ENCODE measurements around the gene MMP20. TPM values are rescaled to one million over a fixed set of nuclear protein-coding genes. Genes with fewer than 3 reads are reported as not detected.
"Not testable (repeated sequence)": the region's sequence is repeated elsewhere in the genome, so short reads cannot be mapped to it uniquely, and the experiment has no call there.

Gene MMP20
- total RNA-seq, 2 experiments from 2014 or later, result not detected

DNA sequence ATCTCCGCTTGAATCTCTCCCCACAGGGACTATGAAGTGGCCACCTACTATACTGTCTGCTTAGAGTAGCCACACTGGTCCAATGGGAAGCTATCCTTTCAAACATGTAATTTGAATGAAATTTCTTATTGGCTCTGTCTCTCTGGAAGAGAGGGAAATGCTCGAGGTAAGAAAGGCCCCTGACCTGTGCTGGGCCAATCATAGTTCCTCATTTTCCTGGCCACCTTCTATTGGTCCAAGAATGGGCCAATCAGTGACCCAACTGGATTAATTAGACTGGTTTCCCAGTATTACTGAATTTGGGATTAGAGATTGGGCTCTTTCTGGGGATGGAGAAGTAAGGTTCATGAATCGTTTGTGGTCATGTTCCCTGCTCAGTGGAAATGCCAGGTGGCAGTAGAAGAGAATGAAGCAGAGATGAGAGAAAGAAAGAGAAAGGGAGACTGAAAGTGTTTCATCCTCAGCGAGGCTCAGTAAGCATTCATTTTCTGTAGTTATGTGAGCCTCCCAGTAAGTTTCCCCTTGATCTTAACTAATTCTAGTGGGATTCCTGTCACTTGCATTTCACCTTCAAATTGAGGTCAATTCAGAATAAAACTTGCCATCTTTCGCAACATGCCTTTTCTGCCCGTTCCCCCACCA lies 8.4 kb upstream of the MMP20 start:
- Mint-ChIP-seq H3K4me3 (no peak overlapping the region), H3K27ac (no peak overlapping the region), H3K4me1 (no peaks in the 10 kb centered on the region), H3K27me3 (no peaks in the 10 kb centered on the region), H3K36me3 (no peaks in the 10 kb centered on the region), H3K9me3 (no peaks in the 10 kb centered on the region)
- no peak for DNase-seq

DNA sequence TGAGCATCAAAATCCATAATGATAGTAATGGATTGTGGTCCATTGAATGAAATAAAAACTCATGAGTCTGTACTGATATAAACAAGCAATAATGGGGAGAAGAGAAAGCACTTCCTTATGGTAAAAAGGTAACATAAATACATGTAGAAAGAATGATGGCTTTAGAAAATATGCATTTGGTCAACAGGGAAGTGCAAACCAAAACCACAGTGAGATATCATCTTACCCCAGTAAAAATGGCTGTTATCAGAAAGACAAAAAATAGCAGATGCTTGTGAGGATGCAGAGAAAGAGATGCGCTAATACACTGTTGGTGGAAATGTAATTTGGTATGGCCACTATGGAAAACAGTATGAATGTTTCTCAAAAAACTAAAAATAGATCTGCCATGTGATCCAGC lies 6.9 kb upstream of the MMP20 start:
- DNase-seq, result no peak
- Mint-ChIP-seq H3K27me3 (no peaks in the 10 kb centered on the region), H3K4me1 (no peaks in the 10 kb centered on the region), H3K36me3 (no peaks in the 10 kb centered on the region), H3K4me3 (no peak overlapping the region), H3K9me3 (no peaks in the 10 kb centered on the region), H3K27ac (no peak overlapping the region)

DNA sequence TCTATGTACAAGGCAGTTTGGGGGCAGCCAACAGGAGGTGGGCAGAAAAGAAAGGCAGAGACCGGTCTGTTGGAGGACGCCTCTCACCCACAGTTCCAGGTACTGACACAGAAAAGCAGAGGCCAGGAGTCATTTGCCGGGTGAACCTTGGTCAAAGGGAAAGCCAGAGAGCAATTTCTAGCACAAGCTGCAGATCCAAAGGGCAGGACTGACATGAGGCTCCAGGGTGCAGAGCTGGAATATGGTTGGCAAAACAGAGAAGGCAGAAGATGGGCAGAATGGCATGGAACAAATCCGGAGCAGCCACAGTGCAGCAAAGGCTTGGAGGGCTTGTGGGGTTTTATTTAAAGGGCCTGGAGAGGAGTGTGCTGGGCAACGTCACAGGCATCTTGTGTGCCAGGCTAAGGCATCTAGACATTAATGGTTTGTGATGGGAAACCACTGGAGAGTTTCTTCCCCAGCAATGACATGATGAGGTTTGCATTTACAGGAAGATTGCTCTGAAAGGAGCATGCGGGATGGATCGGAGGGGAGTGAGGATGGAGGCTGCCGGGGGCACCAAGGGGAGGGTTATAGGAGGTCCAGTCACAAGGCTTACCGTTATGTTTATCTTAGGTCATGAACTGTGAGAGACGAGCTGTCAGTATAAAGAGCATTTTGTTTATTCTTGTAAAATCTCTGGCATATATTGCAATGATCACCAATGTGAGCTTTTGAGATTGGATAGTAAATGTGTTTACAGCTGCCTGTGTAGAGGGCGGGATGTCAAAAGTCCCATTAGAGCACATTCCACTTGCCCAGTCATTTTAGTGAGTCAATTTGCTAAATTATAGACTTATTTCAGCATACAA lies 5.7 kb upstream of the MMP20 start:
- Mint-ChIP-seq H3K9me3 (no peaks in the 10 kb centered on the region), H3K27me3 (peaks cover 6% of the 10 kb centered on the region), H3K36me3 (no peaks in the 10 kb centered on the region), H3K4me3 (no peak overlapping the region), H3K27ac (no peak overlapping the region), H3K4me1 (no peaks in the 10 kb centered on the region)
- no peak for DNase-seq

DNA sequence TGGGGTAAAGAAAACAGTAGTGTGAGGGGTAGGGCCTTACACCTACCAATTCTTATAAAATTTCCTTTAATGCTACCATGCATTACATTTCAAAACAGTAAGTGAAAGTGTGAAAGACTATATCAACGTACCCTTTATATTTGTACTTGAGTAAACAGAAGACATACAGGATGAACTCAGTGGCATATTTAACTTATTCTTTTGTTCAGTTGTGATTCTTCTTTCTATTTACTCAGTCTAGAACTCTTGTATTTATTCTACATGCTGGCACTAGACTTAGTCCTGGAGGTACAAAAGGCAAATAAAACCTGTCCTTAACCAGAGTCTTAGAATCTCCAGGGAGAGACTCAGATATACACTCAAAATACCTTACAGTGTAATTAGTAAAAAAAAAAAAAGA lies 4.8 kb upstream of the MMP20 start:
- not testable (repeated sequence) for H3K27ac Mint-ChIP-seq, H3K9me3 Mint-ChIP-seq, H3K36me3 Mint-ChIP-seq, H3K4me1 Mint-ChIP-seq, H3K4me3 Mint-ChIP-seq, DNase-seq
- H3K27me3 Mint-ChIP-seq, result peaks cover 12% of the 10 kb centered on the region

DNA sequence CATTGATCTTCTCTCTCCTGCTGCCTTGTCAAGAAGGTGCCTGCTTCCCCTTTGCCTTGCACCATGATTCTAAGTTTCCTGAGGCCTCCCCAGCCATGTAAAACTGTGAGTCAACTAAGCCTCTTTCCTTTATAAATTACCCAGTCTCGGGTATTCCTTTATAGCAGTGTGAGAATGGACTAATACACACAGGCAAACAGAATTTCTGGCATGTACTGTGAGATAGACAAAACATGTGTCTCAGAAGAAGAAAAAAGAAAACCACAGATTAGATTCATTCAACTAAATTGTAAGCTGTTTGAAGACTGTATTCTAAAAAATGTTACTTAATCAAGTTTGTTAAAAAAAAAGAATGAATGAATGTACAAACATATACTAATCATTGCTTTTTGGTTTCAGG lies 1.5 kb upstream of the MMP20 start:
- Mint-ChIP-seq H3K36me3 (no peaks in the 10 kb centered on the region), H3K9me3 (no peaks in the 10 kb centered on the region), H3K27me3 (peaks cover 12% of the 10 kb centered on the region), H3K4me3 (no peak overlapping the region), H3K27ac (no peak overlapping the region), H3K4me1 (no peaks in the 10 kb centered on the region)
- DNase-seq, result no peak

DNA sequence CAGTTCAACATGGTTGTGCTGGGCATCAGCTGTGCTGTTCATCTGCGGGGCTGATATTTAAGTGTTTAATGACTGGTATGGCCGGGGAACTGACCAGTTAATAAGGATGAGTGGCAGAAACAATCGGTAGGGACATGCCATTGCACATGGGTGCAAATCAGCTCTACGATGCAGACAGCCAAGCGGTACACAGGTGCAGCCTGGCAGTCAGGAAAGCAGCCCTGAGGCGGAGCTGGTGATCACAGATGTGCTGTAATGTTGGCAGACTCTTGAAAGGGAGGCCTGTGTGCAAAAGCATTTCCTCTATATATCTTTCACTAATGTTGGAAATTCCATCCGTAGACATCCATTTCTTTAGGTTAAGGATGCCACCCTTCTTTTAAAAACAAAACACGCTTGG lies 1.1 kb downstream of the MMP20 start:
- no peaks in the 10 kb centered on the region for H3K9me3 Mint-ChIP-seq
- H3K36me3 Mint-ChIP-seq, result no peaks in the 10 kb centered on the region
- DNase-seq, result no peak
- no peak overlapping the region for H3K27ac Mint-ChIP-seq
- H3K27me3 Mint-ChIP-seq, result peaks cover 12% of the 10 kb centered on the region
- no peaks in the 10 kb centered on the region for H3K4me1 Mint-ChIP-seq
- H3K4me3 Mint-ChIP-seq, result no peak overlapping the region

DNA sequence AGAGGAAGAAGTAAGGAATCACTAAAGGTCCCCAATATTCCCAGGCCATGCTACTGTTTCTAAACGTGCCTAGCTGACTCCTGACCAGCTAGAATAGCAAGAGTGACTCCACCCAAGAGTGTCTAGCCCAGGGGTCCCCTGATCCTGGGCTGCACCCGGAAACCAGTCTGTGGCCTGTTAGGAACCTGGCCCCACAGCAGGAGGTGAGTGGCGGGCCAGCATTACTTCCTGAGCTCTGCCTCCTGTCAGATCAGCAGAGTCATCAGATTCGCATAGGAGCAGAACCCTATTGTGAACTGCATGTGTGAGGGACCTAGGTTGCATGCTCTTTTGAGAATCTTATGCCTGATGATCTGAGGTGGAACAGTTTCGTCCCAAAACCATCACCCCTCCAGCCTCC lies 2.0 kb downstream of the MMP20 start:
- H3K4me3 Mint-ChIP-seq, result no peak overlapping the region
- no peaks in the 10 kb centered on the region for H3K4me1 Mint-ChIP-seq
- H3K27me3 Mint-ChIP-seq, result peaks cover 12% of the 10 kb centered on the region
- no peaks in the 10 kb centered on the region for H3K36me3 Mint-ChIP-seq
- no peaks in the 10 kb centered on the region for H3K9me3 Mint-ChIP-seq
- no peak overlapping the region for H3K27ac Mint-ChIP-seq
- DNase-seq, result no peak

DNA sequence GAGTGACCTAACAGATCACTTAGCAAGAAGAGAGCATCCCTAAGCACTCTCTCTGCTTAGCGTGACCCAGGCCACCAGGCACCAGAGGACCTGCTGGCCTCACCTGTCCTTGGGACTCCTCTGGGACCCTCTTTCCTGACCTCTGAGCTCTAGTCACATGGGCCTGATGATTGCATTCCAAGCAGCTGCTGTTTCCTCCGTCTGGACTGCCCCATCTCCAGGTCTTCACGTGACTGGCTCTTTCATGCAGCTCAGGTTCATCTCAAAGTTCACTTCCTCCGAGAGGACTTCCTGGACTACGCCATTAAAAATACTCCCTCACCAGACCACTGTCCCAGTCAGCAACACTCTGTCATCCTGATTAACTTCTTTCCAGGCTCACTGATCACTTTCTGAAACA lies 2.9 kb downstream of the MMP20 start:
- Mint-ChIP-seq H3K4me3 (no peak overlapping the region), H3K4me1 (no peaks in the 10 kb centered on the region), H3K9me3 (no peaks in the 10 kb centered on the region), H3K27ac (no peak overlapping the region), H3K36me3 (no peaks in the 10 kb centered on the region), H3K27me3 (peaks cover 12% of the 10 kb centered on the region)
- no peak for DNase-seq

DNA sequence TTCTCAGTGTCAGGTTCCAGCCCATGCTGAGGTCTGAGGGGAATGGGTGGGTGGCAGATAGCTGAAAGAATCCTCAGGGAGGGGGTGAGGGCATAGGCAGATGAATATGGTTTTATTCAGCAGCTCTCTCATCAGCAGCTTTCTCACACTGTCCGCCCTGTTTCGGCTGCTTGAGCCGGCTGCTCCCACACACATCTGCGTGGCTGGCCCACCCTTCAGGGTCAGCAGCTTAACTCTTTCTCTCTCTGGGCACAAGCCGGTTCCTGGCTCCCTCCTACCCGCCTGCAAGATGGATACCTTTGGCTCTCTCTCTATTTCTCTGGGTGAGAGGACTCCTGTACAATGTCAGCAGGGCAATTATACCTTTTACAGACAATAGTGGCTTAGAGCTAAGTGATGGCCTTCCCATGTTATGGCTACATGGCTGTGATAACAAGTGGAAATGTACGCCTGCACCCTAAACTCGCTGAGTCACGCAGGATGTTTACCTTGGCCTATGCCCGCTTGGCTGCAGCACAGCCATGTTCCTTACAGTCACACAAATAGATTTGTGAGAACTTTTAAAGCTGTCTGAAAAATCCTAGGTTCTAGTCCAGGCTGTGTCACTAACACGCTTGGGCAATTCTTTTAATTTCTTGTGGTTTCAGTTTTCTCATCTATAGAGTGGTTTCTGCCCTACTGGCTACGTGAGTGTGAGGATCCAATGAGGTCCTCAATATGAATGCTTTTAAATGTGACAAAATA lies 4.1 kb downstream of the MMP20 start:
- Mint-ChIP-seq H3K9me3 (no peaks in the 10 kb centered on the region), H3K36me3 (no peaks in the 10 kb centered on the region), H3K4me3 (no peak overlapping the region), H3K4me1 (no peaks in the 10 kb centered on the region), H3K27me3 (peaks cover 8% of the 10 kb centered on the region), H3K27ac (no peak overlapping the region)
- no peak for DNase-seq

DNA sequence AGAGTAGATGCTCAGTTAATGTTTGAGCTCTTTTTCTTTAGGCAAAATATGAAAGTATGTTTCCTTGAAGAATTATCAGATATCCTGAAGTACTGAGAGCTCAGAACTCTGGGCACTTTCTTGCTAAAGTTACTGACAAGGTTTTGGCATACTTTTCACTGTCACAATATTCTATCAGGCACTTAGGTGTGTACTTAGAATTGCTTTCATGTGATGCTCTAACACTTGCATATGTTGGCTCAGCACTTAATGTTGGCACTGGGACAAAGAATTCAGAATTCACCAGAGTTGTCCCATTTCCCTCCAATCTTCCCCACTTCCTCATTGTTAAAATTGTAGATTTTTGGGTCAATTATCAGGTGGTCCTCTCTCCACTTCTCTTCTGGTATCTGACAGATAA lies 5.0 kb downstream of the MMP20 start:
- Mint-ChIP-seq H3K4me1 (no peaks in the 10 kb centered on the region), H3K36me3 (no peaks in the 10 kb centered on the region), H3K9me3 (no peaks in the 10 kb centered on the region), H3K27me3 (peaks cover 2% of the 10 kb centered on the region), H3K27ac (no peak overlapping the region), H3K4me3 (no peak overlapping the region)
- DNase-seq, result no peak

DNA sequence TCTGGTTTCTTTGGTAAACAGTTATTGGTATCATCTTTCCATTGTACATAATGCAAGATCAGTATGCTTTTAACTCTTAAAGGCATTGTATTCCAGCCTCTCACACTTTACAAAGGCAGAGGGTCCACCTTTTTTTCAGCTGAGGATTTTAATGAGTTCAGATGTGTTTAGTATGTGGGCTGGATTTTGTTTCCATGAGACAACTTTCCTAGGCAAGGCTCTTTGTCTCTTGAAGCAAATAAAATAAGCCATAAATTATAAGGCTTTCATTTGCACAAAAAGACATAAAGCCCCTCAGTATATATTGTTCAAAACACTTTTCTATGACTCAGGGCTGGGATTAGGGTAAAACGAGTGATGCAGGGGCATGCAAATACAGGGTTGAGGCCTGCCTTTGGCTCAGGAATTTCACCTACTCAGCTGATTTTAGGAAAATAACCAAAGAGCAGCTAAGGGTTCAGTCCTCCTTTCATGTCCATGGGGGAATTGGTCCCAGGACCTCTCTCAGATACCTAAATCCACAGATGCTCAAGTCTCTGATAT lies 7.6 kb downstream of the MMP20 start:
- Mint-ChIP-seq H3K4me3 (no peak overlapping the region), H3K36me3 (no peaks in the 10 kb centered on the region), H3K27me3 (no peaks in the 10 kb centered on the region), H3K27ac (no peak overlapping the region), H3K9me3 (no peaks in the 10 kb centered on the region), H3K4me1 (peaks cover 4% of the 10 kb centered on the region)
- DNase-seq, result no peak

DNA sequence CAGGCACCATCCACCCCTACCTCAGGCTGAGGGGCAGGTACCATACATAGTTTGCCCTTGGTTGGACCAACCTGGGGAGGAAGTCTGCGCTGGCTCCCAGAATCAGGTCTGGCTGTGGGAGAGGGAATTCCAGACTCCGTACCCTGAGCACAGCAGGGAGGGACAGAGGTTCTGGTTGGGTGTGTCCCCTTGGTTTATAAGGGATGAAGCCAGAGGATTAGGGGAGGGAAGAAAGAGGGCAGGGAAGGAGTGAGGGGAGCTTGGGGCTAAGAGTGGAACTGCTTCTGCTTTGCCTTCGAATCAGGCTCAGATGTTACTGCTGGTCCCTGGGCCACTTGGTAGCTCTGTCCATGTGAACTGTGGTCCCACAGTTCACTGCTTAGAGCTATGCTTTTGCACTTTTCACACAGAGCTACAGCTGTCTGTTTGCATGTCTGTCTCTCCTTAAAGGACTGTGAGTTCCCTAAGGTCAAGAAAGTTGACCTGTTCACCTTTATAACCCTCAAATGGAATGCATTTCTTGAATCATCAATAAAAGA lies 9.2 kb downstream of the MMP20 start:
- no peaks in the 10 kb centered on the region for H3K36me3 Mint-ChIP-seq

DNA sequence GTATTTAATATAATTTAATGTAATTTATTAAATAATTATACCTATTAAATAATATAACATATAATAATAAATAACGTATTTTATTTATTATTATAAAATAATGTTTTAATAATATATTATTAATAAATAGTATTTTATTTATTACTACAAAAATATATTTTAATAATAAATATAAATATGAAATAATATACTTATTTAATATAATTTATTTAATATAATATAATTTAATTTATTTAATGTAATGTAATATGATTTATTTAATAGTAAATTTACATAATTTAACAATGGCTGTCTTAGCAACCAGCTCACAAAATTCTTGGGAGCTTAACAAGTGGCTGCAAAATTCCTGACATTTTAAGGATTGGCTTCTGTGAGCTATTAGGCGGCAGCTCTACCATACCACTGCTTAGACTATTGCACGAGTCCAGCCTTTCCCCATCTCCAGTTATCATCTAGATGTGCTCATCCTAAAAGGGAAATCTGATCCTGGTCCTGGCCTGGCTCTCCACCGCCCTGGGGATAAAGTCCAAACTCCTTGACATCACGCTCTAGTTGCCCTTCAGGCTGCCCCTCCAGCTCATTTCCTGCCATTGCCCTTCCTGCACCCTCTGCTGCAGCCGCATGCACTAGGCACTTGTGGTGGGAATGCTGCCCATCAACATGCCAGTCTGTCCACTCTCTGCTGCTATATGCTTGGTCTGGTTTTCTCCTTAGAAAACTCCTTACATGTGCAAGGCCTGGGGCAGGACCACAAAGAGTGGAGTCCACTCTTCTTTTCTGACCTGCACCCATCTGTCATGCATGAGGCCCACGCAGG lies 9.8 kb downstream of the MMP20 start:
- DNase-seq, result no peak

More for the DNA sequence above, 9.2 kb downstream of the MMP20 start:
- Mint-ChIP-seq H3K4me3 (no peak overlapping the region), H3K27ac (no peak overlapping the region), H3K9me3 (no peaks in the 10 kb centered on the region), H3K27me3 (no peaks in the 10 kb centered on the region), H3K4me1 (peaks cover 5% of the 10 kb centered on the region)
- DNase-seq, result no peak

DNA sequence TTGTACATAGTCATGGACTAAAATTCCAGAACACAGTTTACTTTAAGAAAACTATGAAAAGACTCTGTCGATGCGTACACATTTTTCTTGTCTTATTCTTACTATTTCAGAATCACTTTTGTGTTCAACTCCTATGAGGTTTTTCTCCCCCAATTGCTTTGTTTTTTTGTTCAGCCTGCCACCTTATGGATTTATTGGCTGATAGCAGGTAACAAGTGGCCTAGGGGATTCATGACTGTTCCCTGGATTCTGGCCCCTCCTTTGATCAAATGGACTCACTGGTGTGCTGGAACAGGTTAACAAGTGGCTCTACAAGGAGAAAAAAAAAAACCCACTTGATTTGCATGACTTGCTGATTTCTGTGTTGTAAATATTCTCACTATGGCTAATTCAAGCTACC lies 10.6 kb downstream of the MMP20 start:
- Mint-ChIP-seq H3K9me3 (no peaks in the 10 kb centered on the region), H3K36me3 (no peaks in the 10 kb centered on the region), H3K4me3 (no peak overlapping the region), H3K4me1 (peaks cover 5% of the 10 kb centered on the region), H3K27ac (no peak overlapping the region), H3K27me3 (no peaks in the 10 kb centered on the region)
- no peak for DNase-seq

More for the DNA sequence above, 9.8 kb downstream of the MMP20 start:
- H3K9me3 Mint-ChIP-seq, result no peaks in the 10 kb centered on the region
- H3K36me3 Mint-ChIP-seq, result no peaks in the 10 kb centered on the region
- H3K4me1 Mint-ChIP-seq, result peaks cover 5% of the 10 kb centered on the region
- H3K4me3 Mint-ChIP-seq, result no peak overlapping the region
- no peaks in the 10 kb centered on the region for H3K27me3 Mint-ChIP-seq
- no peak overlapping the region for H3K27ac Mint-ChIP-seq
